Endothelial cell of umbilical vein (primary cell): ENCODE results near the gene RECQL5. TPM values are rescaled to one million over a fixed set of nuclear protein-coding genes. Genes with fewer than 3 reads are reported as not detected.
A peak's percentile ranks its signal among the peaks of the same experiment; 100 is the strongest.

Experiments used
- BruUV-seq: library from RNA; stranded (reverse); fragments of 400-500 nt; replicated peaks from 2 replicates; lab custom pipeline; 2021; lab: Mats Ljungman, UMichigan
- CTCF ChIA-PET: fragments of 300-600, 350-600 bp; sonication (Branson Sonifier 250); formaldehyde crosslinking; loops from one replicate; lab custom pipeline; 2021; ENCODE audit warnings: antibody characterized with exemption, inconsistent platforms; lab: Charles Lee
- POLR2A ChIA-PET: fragments of 300-600, 350-600 bp; sonication (Branson Sonifier 250); formaldehyde crosslinking; loops from one replicate; lab custom pipeline; 2021; ENCODE audit warnings: antibody characterized with exemption, inconsistent platforms; lab: Charles Lee
- DNase-seq: peaks from one replicate; pipeline ENCODE4 v3.0.0-alpha.2; 2011; ENCODE audit warnings: low read depth, low spot score
- FAIRE-seq: peaks from 2 replicates; lab custom pipeline; 2011; peaks lifted over from hg19 to GRCh38; lab: Jason Lieb, UNC
- H2AFZ ChIP-seq: 2 replicates; pipeline ENCODE4 v1.6.0; 2012; ENCODE audit warnings: low read depth, low read length, control low read depth, inconsistent platforms
- H3K27ac ChIP-seq: 2 replicates; pipeline ENCODE4 v1.5.1; 2011; ENCODE audit warnings: low read depth, mild to moderate bottlenecking, control low read depth, low read length, moderate library complexity; ENCODE audit not compliant: insufficient read depth
- H3K27me3 ChIP-seq, 2 experiments: 2 replicates each; pipeline versions ENCODE4 v1.6.0 to v1.6.1; 2011; ENCODE audit warnings: low read length in 2 of 2, mixed read lengths in 1 of 2; ENCODE audit not compliant: control insufficient read depth in 2 of 2, insufficient read depth in 2 of 2
- H3K36me3 ChIP-seq, 2 experiments: 2 replicates in 1 of 2; 3 replicates in 1 of 2; pipeline ENCODE4 v1.5.1; 2011; ENCODE audit warnings: low read length in 2 of 2, mild to moderate bottlenecking in 1 of 2, moderate library complexity in 1 of 2; ENCODE audit not compliant: control insufficient read depth in 2 of 2, insufficient read depth in 2 of 2; ENCODE audit errors: extremely low read depth in 1 of 2
- H3K4me1 ChIP-seq: 3 replicates; pipeline ENCODE4 v1.5.1; 2011; ENCODE audit warnings: mild to moderate bottlenecking, low read length; ENCODE audit not compliant: control insufficient read depth, insufficient read depth; ENCODE audit errors: extremely low read depth
- H3K4me2 ChIP-seq: 2 replicates; pipeline ENCODE4 v1.6.1; 2011; ENCODE audit warnings: low read length, control low read depth, mixed read lengths; ENCODE audit not compliant: insufficient read depth
- H3K4me3 ChIP-seq, 3 experiments: fragments of 200-600 bp in 1 of 3; sonication (generic), shearing (Covaris generic) in 1 of 3; replicated peaks in 1 of 3; 2 replicates each; pipeline ENCODE4 v1.5.1; 2011 to 2016; ENCODE audit warnings: control low read depth in 3 of 3, low read length in 3 of 3, mild to moderate bottlenecking in 2 of 3, inconsistent platforms in 1 of 3, low read depth in 1 of 3, moderate library complexity in 1 of 3; ENCODE audit not compliant: insufficient read depth in 1 of 3
- H3K79me2 ChIP-seq: 2 replicates; pipeline ENCODE4 v1.6.0; 2012; ENCODE audit warnings: low read length, inconsistent platforms; ENCODE audit not compliant: control insufficient read depth, insufficient read depth
- H3K9ac ChIP-seq: replicated peaks from 2 replicates; pipeline ENCODE3; 2011; ENCODE audit warnings: low read length, control low read depth; ENCODE audit not compliant: insufficient read depth; ENCODE audit errors: extremely low read depth
- H3K9me1 ChIP-seq: replicated peaks from 3 replicates; pipeline ENCODE4 v1.6.0; 2011; ENCODE audit warnings: mild to moderate bottlenecking, low read length; ENCODE audit not compliant: control insufficient read depth, insufficient read depth; ENCODE audit errors: extremely low read depth
- H3K9me3 ChIP-seq: replicated peaks from 2 replicates; pipeline ENCODE4 v1.5.1; 2012; ENCODE audit warnings: low read length, inconsistent platforms; ENCODE audit not compliant: control insufficient read depth, insufficient read depth
- H4K20me1 ChIP-seq: replicated peaks from 2 replicates; pipeline ENCODE3; 2011; ENCODE audit warnings: mild to moderate bottlenecking, low read length; ENCODE audit not compliant: control insufficient read depth, insufficient read depth; ENCODE audit errors: extremely low read depth
- CTCF ChIP-seq, 2 donors: IDR thresholded peaks; 1 replicate in 1 of 2; 2 replicates in 1 of 2; pipeline ENCODE4 v1.5.1; 2011; ENCODE audit warnings: low read length in 2 of 2, mild to moderate bottlenecking in 2 of 2, moderate library complexity in 2 of 2, control low read depth in 1 of 2, inconsistent platforms in 1 of 2, low read depth in 1 of 2; ENCODE audit not compliant: insufficient read depth in 1 of 2; ENCODE audit errors: extremely low read depth in 1 of 2
- EZH2 ChIP-seq: IDR thresholded peaks from 2 replicates; pipeline ENCODE4 v1.6.1; 2012; ENCODE audit warnings: borderline replicate concordance, low read depth, mild to moderate bottlenecking, moderate library complexity, low read length, inconsistent platforms; ENCODE audit not compliant: severe bottlenecking
- FOS ChIP-seq: IDR thresholded peaks from 2 replicates; pipeline ENCODE4 v1.6.1; 2011; ENCODE audit warnings: mild to moderate bottlenecking, low read length, moderate library complexity, borderline replicate concordance; ENCODE audit not compliant: insufficient read depth
- GATA2 ChIP-seq: IDR thresholded peaks from 2 replicates; pipeline ENCODE4 v1.7.0; 2011; ENCODE audit warnings: low read depth, mild to moderate bottlenecking, moderate library complexity, mixed read lengths, low read length; ENCODE audit not compliant: insufficient read length, insufficient read depth
- JUN ChIP-seq: IDR thresholded peaks from 2 replicates; pipeline ENCODE4 v1.6.1; 2011; ENCODE audit warnings: borderline replicate concordance, low read depth; ENCODE audit not compliant: insufficient read length, insufficient read depth
- MYC ChIP-seq: IDR thresholded peaks from one replicate; pipeline ENCODE4 v1.6.1; 2011; ENCODE audit warnings: mild to moderate bottlenecking, low read depth, low read length
- POLR2A ChIP-seq: IDR thresholded peaks from 2 replicates; pipeline ENCODE4 v1.6.1; 2012; ENCODE audit warnings: low read depth, mild to moderate bottlenecking, control low read depth, low read length
- POLR2AphosphoS5 ChIP-seq: IDR thresholded peaks from 2 replicates; pipeline ENCODE4 v1.6.1; 2012; ENCODE audit warnings: low read depth, mild to moderate bottlenecking, control low read depth, low read length, moderate library complexity; ENCODE audit not compliant: insufficient read depth
- dilution Hi-C: fragments of 300-500 bp; cut with MboI; formaldehyde crosslinking; loops from one replicate; pipeline ENCODE4 v1.15.0; 2019; ENCODE audit warnings: low sequenced_read_pairs; ENCODE audit not compliant: extremely low pct_ligation_motif_present
- intact Hi-C: fragments of 100-400 bp; cut with micrococcal nuclease; formaldehyde crosslinking; loops from one replicate; pipeline ENCODE4 v1.10.0; 2022
- polyA plus RNA-seq, 4 experiments: library from polyadenylated mRNA; depleted of rRNA in 3 of 4; stranded (reverse) in 3 of 4; unstranded in 1 of 4; fragments of >200 nt; gene quantifications; 2 replicates each; pipeline versions ENCODE4 v1.2.1 to v1.2.3, GENCODE V29; 2011 to 2012; ENCODE audit warnings: missing spikeins in 1 of 4
- total RNA-seq: library from RNA; stranded (reverse); gene quantifications from 2 replicates; pipeline ENCODE4 v1.2.3, GENCODE V29; 2021
- TF ChIP-seq, protein P1 (sequence below): IDR thresholded peaks from 2 replicates; pipeline ENCODE4 v1.6.1; 2011; ENCODE audit not compliant: insufficient read depth, insufficient read length

The RECQL5 gene
- total and polyA plus RNA-seq, 2 donors (not counting 3 experiments of a cell fraction or from before 2014, with no cell fraction given), result 21.3 to 30.7 TPM

DNA sequence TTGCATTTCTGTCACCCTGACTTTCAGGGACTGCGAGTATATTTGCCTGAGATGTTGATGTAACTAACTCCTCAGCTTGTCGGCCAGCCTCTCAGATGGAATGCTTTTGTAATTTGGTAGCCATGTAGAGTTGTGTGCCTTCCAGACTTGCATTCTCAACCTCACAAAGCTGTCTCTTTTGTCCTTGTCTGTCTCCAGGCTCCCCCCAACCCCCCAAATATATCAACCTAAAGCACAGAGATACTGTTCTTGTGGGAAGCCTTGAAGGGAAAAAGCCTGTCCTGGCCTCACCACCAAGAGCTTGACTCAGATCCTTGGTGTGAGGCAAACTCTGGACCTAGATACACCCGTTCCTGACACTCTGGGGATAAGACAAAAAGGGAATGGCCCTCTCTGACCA lies 18.5 kb upstream of the RECQL5 start:
- H3K9me1 ChIP-seq, result no peaks in the 10 kb centered on the region
- intact Hi-C loops, result no loop called here
- peak overlapping the region; percentile 81 for H3K27ac ChIP-seq
- dilution Hi-C loops, result no loop called here
- H2AFZ ChIP-seq, result no peak overlapping the region
- DNase-seq (no peak), FAIRE-seq (no peak)
- no peaks in the 10 kb centered on the region for H4K20me1 ChIP-seq
- no peaks in the 10 kb centered on the region for H3K9me3 ChIP-seq
- BruUV-seq, result no TSS peak
- H3K4me2 ChIP-seq, result no peak overlapping the region
- TF ChIP-seq JUN (no peak), GATA2 (no peak), POLR2A (no peak), MYC (no peak), FOS (no peak), CTCF (IDR thresholded peaks at IDR 0.05; ENCODE audit: extremely low read depth in 1 of 2, insufficient read depth in 1 of 2, low read depth in 1 of 2, low read length in 2 of 2) (no peak), EZH2 (no peak), POLR2AphosphoS5 (no peak)
- TF ChIP-seq, protein P1, sequence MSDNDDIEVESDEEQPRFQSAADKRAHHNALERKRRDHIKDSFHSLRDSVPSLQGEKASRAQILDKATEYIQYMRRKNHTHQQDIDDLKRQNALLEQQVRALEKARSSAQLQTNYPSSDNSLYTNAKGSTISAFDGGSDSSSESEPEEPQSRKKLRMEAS, result no peak
- H3K4me1 ChIP-seq, result peaks cover 68% of the 10 kb centered on the region
- H3K79me2 ChIP-seq, result peaks cover 76% of the 10 kb centered on the region
- H3K4me3 ChIP-seq, result no peak overlapping the region
- POLR2A ChIA-PET, result no interaction called here
- CTCF ChIA-PET, result interaction anchor here (0.9 to 19.6 kb wide), 7 partner anchors 11 to 60 kb away, joined by 3 to 653 read pairs (median 4); partner anchors contain the start of gene SMIM5
- peaks cover 0 to under 1% of the 10 kb centered on the region in 2 experiments for H3K36me3 ChIP-seq
- no peaks in the 10 kb centered on the region for H3K27me3 ChIP-seq
- no peak overlapping the region for H3K9ac ChIP-seq
